Measurements from ENCODE around the gene CASP10. TPM values are rescaled to one million over a fixed set of nuclear protein-coding genes. Genes with fewer than 3 reads are reported as not detected.
A peak's percentile ranks its signal among the peaks of the same experiment; 100 is the strongest.

Gene CASP10
- total RNA-seq, 4 donors from 2014 or later = 2.2 to 7.3 (median 4.3) TPM

DNA sequence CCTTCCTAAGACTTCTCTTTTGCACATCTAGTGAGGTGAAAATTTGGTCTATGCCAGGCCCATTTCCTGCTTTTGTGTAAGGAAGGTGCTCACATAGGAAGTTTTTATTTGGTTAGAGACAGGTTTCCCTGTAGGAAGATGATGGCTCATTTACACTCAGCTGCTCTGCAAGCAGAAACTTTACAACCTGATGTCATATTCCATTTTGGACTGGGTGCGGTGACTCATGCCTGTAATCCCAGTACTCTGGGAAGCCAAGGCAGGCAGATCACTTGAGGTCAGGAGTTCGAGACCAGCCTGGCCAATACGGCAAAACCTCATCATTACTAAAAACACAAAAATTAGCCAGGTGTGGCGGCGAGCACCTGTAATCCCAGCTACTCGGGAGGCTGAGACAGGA lies 35.8 kb downstream of the CASP10 start:
- intact Hi-C loops (cut with DNase I) = no loop called here
- no peak overlapping the region for H3K4me3 ChIP-seq
- H3K27me3 ChIP-seq = no peaks in the 10 kb centered on the region
- H3K36me3 ChIP-seq = peaks cover 0 to 24% (median 5%) of the 10 kb centered on the region in 4 donors
- H3K4me1 ChIP-seq = peaks cover 0 to 17% (median 9%) of the 10 kb centered on the region in 4 donors
- 86% methylated on average over 6 of the region's 6 CpGs for WGBS
- DNase-seq (ENCODE audit: extremely low spot score) = peak; percentile 29
- H3K9me3 ChIP-seq = no peaks in the 10 kb centered on the region
- no peak overlapping the region for H3K27ac ChIP-seq (replicated peaks in 1 of 4)
- TF ChIP-seq POLR2AphosphoS5 (IDR thresholded peaks at IDR 0.05) = no peak

DNA sequence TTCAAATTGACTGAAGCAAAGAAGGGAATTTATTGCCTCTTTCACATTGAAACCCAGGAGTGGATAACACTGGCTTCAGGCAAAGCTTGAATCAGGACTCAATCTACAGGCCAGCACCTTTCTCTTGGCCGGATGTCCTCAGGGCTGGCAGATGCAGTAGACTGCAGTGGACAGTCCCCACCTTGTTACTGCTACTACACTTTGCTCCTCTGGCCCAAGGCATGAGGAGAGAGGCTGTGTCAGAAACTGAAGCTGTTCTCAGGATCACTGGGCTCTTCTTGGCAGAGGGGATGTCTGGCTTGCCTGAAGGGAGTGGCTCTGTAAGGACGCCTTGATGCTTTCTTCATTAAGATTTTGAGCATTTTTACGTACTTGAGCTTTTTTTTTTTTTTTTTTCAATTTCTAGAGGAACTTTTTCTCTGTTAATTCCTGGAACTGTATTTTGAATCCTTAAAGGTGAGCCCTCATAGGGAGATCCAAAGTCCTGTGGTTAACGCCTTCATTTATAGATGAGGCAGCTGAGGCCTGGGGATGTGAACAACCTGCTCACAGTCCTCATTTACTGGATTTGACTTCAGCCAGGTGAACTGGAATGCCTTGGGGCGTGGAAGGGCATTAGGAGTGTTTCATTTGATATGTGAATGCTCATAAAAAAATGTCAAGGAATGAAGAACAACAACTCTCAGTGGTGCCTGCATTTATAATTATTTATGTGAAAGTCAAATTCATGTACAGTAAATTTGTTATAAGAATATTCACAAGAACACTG lies 36.6 kb downstream of the CASP10 start:
- intact Hi-C loops (cut with DNase I) = no loop called here
- H3K27ac ChIP-seq (replicated peaks in 1 of 4) = no peak overlapping the region
- 87% methylated on average over 5 of the region's 5 CpGs for WGBS

DNA sequence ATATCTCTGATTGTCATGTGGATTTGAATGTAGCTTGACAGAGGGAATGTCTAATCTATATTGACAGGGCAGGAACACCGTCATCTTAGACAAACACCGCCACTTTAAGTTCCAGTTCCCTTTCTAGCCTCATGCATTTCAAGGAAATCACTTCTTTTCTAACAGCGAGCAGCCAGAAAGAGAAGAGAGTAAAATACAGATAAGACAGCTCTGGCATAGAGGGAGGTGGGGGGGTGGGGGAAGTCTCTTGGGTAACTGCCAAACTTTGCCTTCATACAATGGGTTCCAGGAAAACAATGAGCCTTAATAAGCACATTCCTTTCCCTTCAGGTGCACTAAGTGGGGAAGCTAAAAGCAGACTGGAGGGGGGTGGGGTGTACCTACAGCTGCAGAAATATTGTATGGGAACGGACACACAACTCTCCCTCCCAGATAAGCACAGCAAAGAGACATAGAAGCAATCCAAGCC lies 37.2 kb downstream of the CASP10 start:
- intact Hi-C loops (cut with DNase I) = no loop called here
- TF ChIP-seq POLR2AphosphoS5 (IDR thresholded peaks at IDR 0.05) (no peak), EP300 (IDR thresholded peaks at IDR 0.05) (no peak), POLR2A (IDR thresholded peaks at IDR 0.05; ENCODE audit: low read depth) (no peak)
- TF ChIP-seq, protein P1, sequence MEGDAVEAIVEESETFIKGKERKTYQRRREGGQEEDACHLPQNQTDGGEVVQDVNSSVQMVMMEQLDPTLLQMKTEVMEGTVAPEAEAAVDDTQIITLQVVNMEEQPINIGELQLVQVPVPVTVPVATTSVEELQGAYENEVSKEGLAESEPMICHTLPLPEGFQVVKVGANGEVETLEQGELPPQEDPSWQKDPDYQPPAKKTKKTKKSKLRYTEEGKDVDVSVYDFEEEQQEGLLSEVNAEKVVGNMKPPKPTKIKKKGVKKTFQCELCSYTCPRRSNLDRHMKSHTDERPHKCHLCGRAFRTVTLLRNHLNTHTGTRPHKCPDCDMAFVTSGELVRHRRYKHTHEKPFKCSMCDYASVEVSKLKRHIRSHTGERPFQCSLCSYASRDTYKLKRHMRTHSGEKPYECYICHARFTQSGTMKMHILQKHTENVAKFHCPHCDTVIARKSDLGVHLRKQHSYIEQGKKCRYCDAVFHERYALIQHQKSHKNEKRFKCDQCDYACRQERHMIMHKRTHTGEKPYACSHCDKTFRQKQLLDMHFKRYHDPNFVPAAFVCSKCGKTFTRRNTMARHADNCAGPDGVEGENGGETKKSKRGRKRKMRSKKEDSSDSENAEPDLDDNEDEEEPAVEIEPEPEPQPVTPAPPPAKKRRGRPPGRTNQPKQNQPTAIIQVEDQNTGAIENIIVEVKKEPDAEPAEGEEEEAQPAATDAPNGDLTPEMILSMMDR (IDR thresholded peaks at IDR 0.05) = no peak
- no peaks in the 10 kb centered on the region for H3K27me3 ChIP-seq
- H3K9me3 ChIP-seq = no peaks in the 10 kb centered on the region
- H3K36me3 ChIP-seq = peaks cover 0 to 24% (median 5%) of the 10 kb centered on the region in 4 donors
- peaks cover 0 to 17% (median 9%) of the 10 kb centered on the region in 4 donors for H3K4me1 ChIP-seq
- H3K27ac ChIP-seq (replicated peaks in 1 of 4) = no peak overlapping the region
- WGBS = 53% methylated on average over 4 of the region's 4 CpGs
- no peak for DNase-seq (ENCODE audit: extremely low spot score)
- no peak overlapping the region for H3K4me3 ChIP-seq

More for the DNA sequence above, 36.6 kb downstream of the CASP10 start:
- Histone ChIP-seq H3K4me3 (no peak overlapping the region), H3K27me3 (no peaks in the 10 kb centered on the region), H3K4me1 (peaks cover 0 to 17% (median 9%) of the 10 kb centered on the region in 4 donors), H3K9me3 (no peaks in the 10 kb centered on the region), H3K36me3 (peaks cover 0 to 24% (median 5%) of the 10 kb centered on the region in 4 donors)
- DNase-seq (ENCODE audit: extremely low spot score) = peak; percentile 45
- no peak for TF ChIP-seq EP300 (IDR thresholded peaks at IDR 0.05)
- TF ChIP-seq, protein P1 (IDR thresholded peaks at IDR 0.05) = no peak
- no peak for TF ChIP-seq POLR2AphosphoS5 (IDR thresholded peaks at IDR 0.05)
- no peak for TF ChIP-seq POLR2A (IDR thresholded peaks at IDR 0.05; ENCODE audit: low read depth)

DNA sequence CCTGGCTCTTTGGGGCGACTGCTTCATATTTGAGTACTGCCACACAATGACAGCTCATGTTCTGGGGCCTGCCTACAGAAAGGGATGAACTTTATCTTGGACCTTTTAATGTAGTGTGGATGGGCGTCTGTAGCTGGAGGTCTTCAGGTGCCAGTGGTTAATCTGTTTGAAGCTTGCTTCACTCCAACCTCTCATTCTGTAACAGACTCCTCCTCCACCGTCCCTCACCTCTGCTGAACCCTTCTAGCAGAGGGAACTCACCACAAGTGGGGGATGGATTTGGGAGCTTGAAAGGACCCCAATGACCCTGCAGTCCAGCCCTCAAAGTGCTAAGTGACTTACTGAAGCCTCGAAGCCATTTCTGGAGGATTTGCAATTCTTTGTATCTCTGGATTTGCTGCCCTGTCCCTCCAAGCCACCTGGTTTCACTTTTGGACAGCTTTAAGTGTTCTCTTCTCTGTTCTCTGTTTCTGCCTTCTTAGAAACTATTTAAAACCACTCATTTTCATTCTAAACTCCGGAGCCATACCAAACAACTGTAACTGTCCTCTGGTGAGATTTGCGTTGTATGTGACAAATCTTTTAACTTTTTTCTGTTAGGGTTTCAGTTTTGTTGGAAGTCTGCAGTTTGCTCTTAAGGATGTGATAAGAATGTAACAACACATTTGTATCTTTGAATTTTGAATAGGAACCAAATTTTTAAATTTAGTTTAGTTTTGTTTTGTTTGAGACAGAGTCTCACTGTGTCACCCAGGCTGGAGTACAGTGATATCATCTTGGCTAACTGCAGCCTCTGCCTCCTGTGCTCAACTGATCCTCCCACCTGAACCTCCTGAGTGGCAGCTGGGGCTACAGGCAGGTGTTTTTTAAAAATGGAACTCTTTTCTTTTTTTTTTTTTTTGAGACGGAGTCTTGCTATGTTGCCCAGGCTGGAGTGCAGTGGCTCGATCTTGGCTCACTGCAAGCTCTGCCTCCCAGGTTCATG lies 40.4 kb downstream of the CASP10 start:
- intact Hi-C loops (cut with DNase I) = no loop called here
- Histone ChIP-seq H3K27ac (replicated peaks in 1 of 4) (no peak overlapping the region), H3K9me3 (no peaks in the 10 kb centered on the region), H3K4me1 (peaks cover 0 to 17% (median 9%) of the 10 kb centered on the region in 4 donors), H3K27me3 (no peaks in the 10 kb centered on the region), H3K4me3 (no peak overlapping the region), H3K36me3 (peaks cover 0 to 5% (median under 1%) of the 10 kb centered on the region in 4 donors)
- 81% methylated on average over 8 of the region's 8 CpGs for WGBS
- TF ChIP-seq POLR2AphosphoS5 (IDR thresholded peaks at IDR 0.05) (no peak), POLR2A (IDR thresholded peaks at IDR 0.05; ENCODE audit: low read depth) (no peak), EP300 (IDR thresholded peaks at IDR 0.05) (no peak)
- TF ChIP-seq, protein P1 (IDR thresholded peaks at IDR 0.05) = no peak
- peak; percentile 55 for DNase-seq (ENCODE audit: extremely low spot score)

Data from esophagus muscularis mucosa (tissue), 4 donors.